KBM-7 (cell line): ENCODE data around the gene ZNF787.

Source experiments
- DNase-seq: peaks from one replicate; pipeline ENCODE4 v3.0.0-alpha.2; 2015
- in situ Hi-C: fragments of 300-500 bp; cut with MboI; formaldehyde crosslinking; loops from 2 replicates; pipeline ENCODE4 v1.14.3; 2020; ENCODE audit warnings: low sequenced_read_pairs, low pct_unique_long_range_greater_than_20kb, mixed read lengths

ZNF787 gene

GRCh38 chr19:56066152-56067023 is 54.7 kb downstream of the ZNF787 start:
- DNase-seq: peak; percentile 76
- in situ Hi-C loops: no loop called here

GRCh38 chr19:56053596-56053995 is 67.5 kb downstream of the ZNF787 start:
- no peak for DNase-seq
- in situ Hi-C loops: no loop called here
